WTC11 (cell line): ENCODE data around the gene CNGA4. TPM values are rescaled to one million over a fixed set of nuclear protein-coding genes. Genes with fewer than 3 reads are reported as not detected.
A peak's percentile ranks its signal among the peaks of the same experiment; 100 is the strongest.

ENCODE experiments used
- ATAC-seq: fragments of 200-7000 bp; cut with Tn5 transposase; 2 replicates; pipeline ENCODE4 v1.10.0; 2021; ENCODE audit warnings: mild to moderate bottlenecking, moderate library complexity
- CTCF ChIA-PET: fragments of 300-600 bp; sonication (Branson Sonifier 250); formaldehyde crosslinking; loops from one replicate; lab custom pipeline; 2021; ENCODE audit warnings: antibody characterized with exemption; lab: Charles Lee
- POLR2A ChIA-PET: fragments of 350-600 bp; sonication (Branson Sonifier 250); formaldehyde crosslinking; loops from one replicate; lab custom pipeline; 2021; ENCODE audit warnings: antibody characterized with exemption; lab: Charles Lee
- DNase-seq: peaks from one replicate; pipeline ENCODE4 v3.0.0; 2021; ENCODE audit warnings: low spot score
- H3K27ac Mint-ChIP-seq: 2 replicates; pipeline ENCODE4 v1.8.0; 2021; ENCODE audit warnings: mixed read lengths
- H3K27me3 Mint-ChIP-seq: 2 replicates; pipeline ENCODE4 v1.8.0; 2021; ENCODE audit warnings: low read depth, mild to moderate bottlenecking, moderate library complexity, mixed read lengths
- H3K36me3 Mint-ChIP-seq: 2 replicates; pipeline ENCODE4 v1.8.0; 2021; ENCODE audit warnings: mixed read lengths
- H3K4me1 Mint-ChIP-seq: 2 replicates; pipeline ENCODE4 v1.8.0; 2022; ENCODE audit warnings: mixed read lengths
- H3K4me3 Mint-ChIP-seq: 2 replicates; pipeline ENCODE4 v1.8.0; 2021; ENCODE audit warnings: mild to moderate bottlenecking, moderate library complexity, mixed read lengths
- H3K9me3 Mint-ChIP-seq: 2 replicates; pipeline ENCODE4 v1.8.0; 2021; ENCODE audit warnings: mixed read lengths
- ATF6 ChIP-seq: sonication (generic); formaldehyde crosslinking; IDR thresholded peaks from 2 replicates; pipeline ENCODE4 v1.8.1; 2023; ENCODE audit warnings: mild to moderate bottlenecking, missing genetic modification reagents
- CREM ChIP-seq: sonication (generic); formaldehyde crosslinking; IDR thresholded peaks from 2 replicates; pipeline ENCODE4 v1.8.1; 2022; ENCODE audit warnings: mild to moderate bottlenecking, missing genetic modification reagents, moderate library complexity
- E2F5 ChIP-seq: sonication (generic); formaldehyde crosslinking; IDR thresholded peaks from 2 replicates; pipeline ENCODE4 v1.8.1; 2022; ENCODE audit warnings: mild to moderate bottlenecking, moderate library complexity, missing genetic modification reagents
- EMX1 ChIP-seq: fragments of 250-450 bp; sonication (Bioruptor Pico); IDR thresholded peaks from 2 replicates; pipeline ENCODE4 v1.8.0; 2021; ENCODE audit warnings: mild to moderate bottlenecking
- ETV6 ChIP-seq: sonication (generic); formaldehyde crosslinking; IDR thresholded peaks from 2 replicates; pipeline ENCODE4 v1.8.1; 2022; ENCODE audit warnings: mild to moderate bottlenecking, missing genetic modification reagents
- FOXJ3 ChIP-seq: sonication (generic); formaldehyde crosslinking; IDR thresholded peaks from 2 replicates; pipeline ENCODE4 v1.9.0; 2021; ENCODE audit warnings: missing genetic modification reagents, mild to moderate bottlenecking, borderline replicate concordance
- FOXK1 ChIP-seq: sonication (generic); formaldehyde crosslinking; IDR thresholded peaks from 2 replicates; pipeline ENCODE4 v1.8.0; 2022; ENCODE audit warnings: mild to moderate bottlenecking, moderate library complexity, missing genetic modification reagents
- FOXP4 ChIP-seq: sonication (generic); formaldehyde crosslinking; IDR thresholded peaks from 2 replicates; pipeline ENCODE4 v1.8.0; 2022; ENCODE audit warnings: mild to moderate bottlenecking, missing genetic modification reagents
- GABPB1 ChIP-seq: sonication (generic); formaldehyde crosslinking; IDR thresholded peaks from 2 replicates; pipeline ENCODE4 v1.8.1; 2023; ENCODE audit warnings: mild to moderate bottlenecking, missing genetic modification reagents
- HMGA2 ChIP-seq: fragments of 250-450 bp; sonication (Bioruptor Pico); IDR thresholded peaks from 2 replicates; pipeline ENCODE4 v1.4.0; 2021; ENCODE audit warnings: mild to moderate bottlenecking, moderate library complexity
- KAT7 ChIP-seq: sonication (generic); formaldehyde crosslinking; IDR thresholded peaks from 2 replicates; pipeline ENCODE4 v1.8.1; 2023; ENCODE audit warnings: missing genetic modification reagents, mild to moderate bottlenecking, borderline replicate concordance
- MAX ChIP-seq: sonication (generic); formaldehyde crosslinking; IDR thresholded peaks from 2 replicates; pipeline ENCODE4 v1.8.0; 2022; ENCODE audit warnings: mild to moderate bottlenecking, missing genetic modification reagents
- NFE2L1 ChIP-seq: sonication (generic); formaldehyde crosslinking; IDR thresholded peaks from 2 replicates; pipeline ENCODE4 v1.8.1; 2023; ENCODE audit warnings: missing genetic modification reagents
- NFYB ChIP-seq: sonication (generic); formaldehyde crosslinking; conservative IDR thresholded peaks from 2 replicates; pipeline ENCODE4 v1.8.0; 2022; ENCODE audit warnings: low read depth, missing genetic modification reagents
- PREB ChIP-seq: sonication (generic); formaldehyde crosslinking; IDR thresholded peaks from 2 replicates; pipeline ENCODE4 v1.8.1; 2022; ENCODE audit warnings: mild to moderate bottlenecking, missing genetic modification reagents, moderate library complexity, borderline replicate concordance
- SMAD3 ChIP-seq: sonication (generic); formaldehyde crosslinking; IDR thresholded peaks from 2 replicates; pipeline ENCODE4 v1.8.0; 2022; ENCODE audit warnings: missing genetic modification reagents, mild to moderate bottlenecking, borderline replicate concordance
- SP1 ChIP-seq: sonication (generic); formaldehyde crosslinking; conservative IDR thresholded peaks from 2 replicates; pipeline ENCODE4 v1.8.1; 2022; ENCODE audit warnings: missing genetic modification reagents
- TCF7 ChIP-seq: sonication (generic); formaldehyde crosslinking; IDR thresholded peaks from 2 replicates; pipeline ENCODE4 v1.8.0; 2022; ENCODE audit warnings: mild to moderate bottlenecking, low read depth, missing genetic modification reagents, moderate library complexity
- TEAD4 ChIP-seq: sonication (generic); formaldehyde crosslinking; IDR thresholded peaks from 2 replicates; pipeline ENCODE4 v1.8.0; 2022; ENCODE audit warnings: mild to moderate bottlenecking, missing genetic modification reagents
- TP53 ChIP-seq: sonication (generic); formaldehyde crosslinking; IDR thresholded peaks from 2 replicates; pipeline ENCODE4 v1.8.1; 2023; ENCODE audit warnings: mild to moderate bottlenecking, missing genetic modification reagents
- USF1 ChIP-seq: sonication (generic); formaldehyde crosslinking; IDR thresholded peaks from 2 replicates; pipeline ENCODE4 v1.8.0; 2022; ENCODE audit warnings: mild to moderate bottlenecking, missing genetic modification reagents
- ZNF121 ChIP-seq: sonication (generic); formaldehyde crosslinking; IDR thresholded peaks from 2 replicates; pipeline ENCODE4 v1.8.0; 2023; ENCODE audit warnings: missing genetic modification reagents
- ZNF317 ChIP-seq: sonication (generic); formaldehyde crosslinking; IDR thresholded peaks from 2 replicates; pipeline ENCODE4 v1.8.1; 2023; ENCODE audit warnings: low read depth, mild to moderate bottlenecking, moderate library complexity, missing genetic modification reagents, borderline replicate concordance
- ZNF671 ChIP-seq: fragments of 250-450 bp; sonication (Bioruptor Pico); IDR thresholded peaks from 2 replicates; pipeline ENCODE4 v1.8.0; 2021; ENCODE audit warnings: mild to moderate bottlenecking
- total RNA-seq: library from RNA; stranded (reverse); gene quantifications from 3 replicates; pipeline ENCODE4 v1.2.3, GENCODE V29; 2021

Gene CNGA4
- total RNA-seq, 1 experiment from 2014 or later, result 0.35 TPM

GRCh38 chr11:6229911-6230310 is 9.0 kb upstream of the CNGA4 start (continued):
- TF ChIP-seq ATF6 (no peak), NFYB (CRISPR knock-in tag) (no peak), USF1 (no peak), ZNF121 (CRISPR knock-in tag) (no peak), EMX1 (CRISPR knock-in tag) (no peak), PREB (no peak), NFE2L1 (CRISPR knock-in tag) (no peak), ZNF317 (CRISPR knock-in tag) (no peak), SMAD3 (no peak), KAT7 (CRISPR knock-in tag) (no peak), HMGA2 (CRISPR knock-in tag) (no peak)

- ChIA-PET POLR2A (no interaction called here), CTCF (interaction anchor here (1.0 kb wide), 1 partner anchor 121 kb away, joined by 3 read pairs; no protein-coding TSS in a partner anchor)
- Mint-ChIP-seq H3K27ac (no peak overlapping the region), H3K4me3 (peak overlapping the region; percentile 100), H3K4me1 (peaks cover 13% of the 10 kb centered on the region), H3K9me3 (no peaks in the 10 kb centered on the region), H3K27me3 (no peaks in the 10 kb centered on the region), H3K36me3 (no peaks in the 10 kb centered on the region)
- DNase-seq (no peak), ATAC-seq (no peak)
- TF ChIP-seq TCF7 (CRISPR knock-in tag), result no peak
These were observed 6.0 kb upstream of the CNGA4 start for GRCh38 chr11:6232899-6233298.

- DNase-seq, result no peak
- Mint-ChIP-seq H3K4me3 (peak overlapping the region; percentile 100), H3K36me3 (no peaks in the 10 kb centered on the region), H3K27me3 (no peaks in the 10 kb centered on the region), H3K27ac (peak overlapping the region; percentile 94), H3K4me1 (peaks cover 13% of the 10 kb centered on the region), H3K9me3 (no peaks in the 10 kb centered on the region)
- ChIA-PET CTCF (interaction anchor here (0.5 to 4.5 kb wide), 14 partner anchors 17 to 242 kb away, joined by 3 to 39 read pairs (median 5); partner anchors contain the start of genes CAVIN3 and SMPD1), POLR2A (interaction anchor here (0.5 kb wide), 1 partner anchor 186 kb away, joined by 3 read pairs; no protein-coding TSS in a partner anchor)
- ATAC-seq, result no peak
- TF ChIP-seq HMGA2 (CRISPR knock-in tag), result no peak
These were observed 4.9 kb upstream of the CNGA4 start for GRCh38 chr11:6233984-6234386.

GRCh38 chr11:6234387-6235107 is 4.3 kb upstream of the CNGA4 start, which contains the start of gene FHIP1B:
FHIP1B (minus strand) TSS chr11:6234636; CDS start chr11:6224516, 10,120 bp downstream.
- Mint-ChIP-seq H3K4me1 (peaks cover 13% of the 10 kb centered on the region), H3K9me3 (no peaks in the 10 kb centered on the region), H3K36me3 (no peaks in the 10 kb centered on the region), H3K4me3 (peak within 1 kb of the TSS; percentile 100), H3K27me3 (no peaks in the 10 kb centered on the region), H3K27ac (peak within 1 kb of the TSS; percentile 96)
- ChIA-PET POLR2A (interaction anchor here (0.5 to 0.8 kb wide), 2 partner anchors 12 to 186 kb away, joined by 3 read pairs; no protein-coding TSS in a partner anchor), CTCF (interaction anchor here (0.5 to 4.5 kb wide), 13 partner anchors 17 to 242 kb away, joined by 3 to 39 read pairs (median 6); partner anchors contain the start of genes CAVIN3 and SMPD1)
- peak; percentile 100 for DNase-seq
- ATAC-seq, result peak; percentile 97
- TF ChIP-seq ZNF671 (CRISPR knock-in tag), result no peak
- peak; percentile 79 for TF ChIP-seq GABPB1 (CRISPR knock-in tag)
- no peak for TF ChIP-seq TP53 (CRISPR knock-in tag)
- TF ChIP-seq FOXP4 (CRISPR knock-in tag), result 0 out of 2 replicates have a peak, but pooled peaks have one; percentile 33
- TF ChIP-seq TEAD4 (CRISPR knock-in tag), result no peak
- TF ChIP-seq ETV6 (CRISPR knock-in tag), result peak; percentile 57; the same call in 1 of the 2 replicates
- peak; percentile 87; the same call in 1 of the 2 replicates for TF ChIP-seq E2F5
- peak; percentile 69; the same call in 1 of the 2 replicates for TF ChIP-seq CREM (CRISPR knock-in tag)
- TF ChIP-seq FOXJ3 (CRISPR knock-in tag), result no peak
- 0 out of 2 replicates have a peak, but pooled peaks have one; percentile 54 for TF ChIP-seq NFE2L1 (CRISPR knock-in tag)
- TF ChIP-seq FOXK1 (CRISPR knock-in tag), result peak; percentile 92
- peak; percentile 13; the same call in 1 of the 2 replicates for TF ChIP-seq MAX (CRISPR knock-in tag)
- peak; percentile 94 for TF ChIP-seq SP1
